ENCODE measurements around the gene ZNF764. TPM values are rescaled to one million over a fixed set of nuclear protein-coding genes. Genes with fewer than 3 reads are reported as not detected.

Gene ZNF764
- total and polyA plus RNA-seq, 4 donors, result 1.6 to 6.8 (median 4.2) TPM

- WGBS, result 17% methylated on average over 22 of the region's 22 CpGs
- H3K9ac ChIP-seq (ENCODE audit: low read depth in 1 of 2, low read length in 2 of 2), result peak overlapping the region; percentile 77 to 82
- peak; percentile 53 for DNase-seq (ENCODE audit: low spot score)
- H3K4me3 ChIP-seq (ENCODE audit: low read depth in 1 of 3, low read length in 3 of 3), result peak overlapping the region; percentile 70 to 81 (median 76)
- peaks cover 0 to 1% (median 0%) of the 10 kb centered on the region in 4 donors for H3K36me3 ChIP-seq (ENCODE audit: control insufficient read depth in 4 of 4, insufficient read depth in 3 of 4, low read depth in 1 of 4, low read length in 3 of 4)
- no peaks in the 10 kb centered on the region for H3K9me3 ChIP-seq (ENCODE audit: control insufficient read depth in 4 of 4, low read length in 3 of 4)
- H3K4me1 ChIP-seq (ENCODE audit: control insufficient read depth in 4 of 4, insufficient read depth in 4 of 4, low read length in 3 of 4), result peaks cover 3 to 20% (median 13%) of the 10 kb centered on the region in 4 donors
- TF ChIP-seq EGR1 (IDR thresholded peaks at IDR 0.05; ENCODE audit: low read depth in 2 of 2) (peak; percentile 28 to 47), JUND (IDR thresholded peaks at IDR 0.05) (no peak)
- TF ChIP-seq, protein P1, sequence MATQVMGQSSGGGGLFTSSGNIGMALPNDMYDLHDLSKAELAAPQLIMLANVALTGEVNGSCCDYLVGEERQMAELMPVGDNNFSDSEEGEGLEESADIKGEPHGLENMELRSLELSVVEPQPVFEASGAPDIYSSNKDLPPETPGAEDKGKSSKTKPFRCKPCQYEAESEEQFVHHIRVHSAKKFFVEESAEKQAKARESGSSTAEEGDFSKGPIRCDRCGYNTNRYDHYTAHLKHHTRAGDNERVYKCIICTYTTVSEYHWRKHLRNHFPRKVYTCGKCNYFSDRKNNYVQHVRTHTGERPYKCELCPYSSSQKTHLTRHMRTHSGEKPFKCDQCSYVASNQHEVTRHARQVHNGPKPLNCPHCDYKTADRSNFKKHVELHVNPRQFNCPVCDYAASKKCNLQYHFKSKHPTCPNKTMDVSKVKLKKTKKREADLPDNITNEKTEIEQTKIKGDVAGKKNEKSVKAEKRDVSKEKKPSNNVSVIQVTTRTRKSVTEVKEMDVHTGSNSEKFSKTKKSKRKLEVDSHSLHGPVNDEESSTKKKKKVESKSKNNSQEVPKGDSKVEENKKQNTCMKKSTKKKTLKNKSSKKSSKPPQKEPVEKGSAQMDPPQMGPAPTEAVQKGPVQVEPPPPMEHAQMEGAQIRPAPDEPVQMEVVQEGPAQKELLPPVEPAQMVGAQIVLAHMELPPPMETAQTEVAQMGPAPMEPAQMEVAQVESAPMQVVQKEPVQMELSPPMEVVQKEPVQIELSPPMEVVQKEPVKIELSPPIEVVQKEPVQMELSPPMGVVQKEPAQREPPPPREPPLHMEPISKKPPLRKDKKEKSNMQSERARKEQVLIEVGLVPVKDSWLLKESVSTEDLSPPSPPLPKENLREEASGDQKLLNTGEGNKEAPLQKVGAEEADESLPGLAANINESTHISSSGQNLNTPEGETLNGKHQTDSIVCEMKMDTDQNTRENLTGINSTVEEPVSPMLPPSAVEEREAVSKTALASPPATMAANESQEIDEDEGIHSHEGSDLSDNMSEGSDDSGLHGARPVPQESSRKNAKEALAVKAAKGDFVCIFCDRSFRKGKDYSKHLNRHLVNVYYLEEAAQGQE (IDR thresholded peaks at IDR 0.05), result peak; percentile 79
- H3K27me3 ChIP-seq (ENCODE audit: control insufficient read depth in 4 of 4, insufficient read depth in 4 of 4, low read length in 3 of 4), result no peaks in the 10 kb centered on the region
- peak overlapping the region; percentile 80 to 96 for H3K27ac ChIP-seq (ENCODE audit: low read depth in 1 of 2, low read length in 2 of 2)
Observed at GRCh38 chr16:30570636-30571444, 12.7 kb upstream of the ZNF764 start.

DNA sequence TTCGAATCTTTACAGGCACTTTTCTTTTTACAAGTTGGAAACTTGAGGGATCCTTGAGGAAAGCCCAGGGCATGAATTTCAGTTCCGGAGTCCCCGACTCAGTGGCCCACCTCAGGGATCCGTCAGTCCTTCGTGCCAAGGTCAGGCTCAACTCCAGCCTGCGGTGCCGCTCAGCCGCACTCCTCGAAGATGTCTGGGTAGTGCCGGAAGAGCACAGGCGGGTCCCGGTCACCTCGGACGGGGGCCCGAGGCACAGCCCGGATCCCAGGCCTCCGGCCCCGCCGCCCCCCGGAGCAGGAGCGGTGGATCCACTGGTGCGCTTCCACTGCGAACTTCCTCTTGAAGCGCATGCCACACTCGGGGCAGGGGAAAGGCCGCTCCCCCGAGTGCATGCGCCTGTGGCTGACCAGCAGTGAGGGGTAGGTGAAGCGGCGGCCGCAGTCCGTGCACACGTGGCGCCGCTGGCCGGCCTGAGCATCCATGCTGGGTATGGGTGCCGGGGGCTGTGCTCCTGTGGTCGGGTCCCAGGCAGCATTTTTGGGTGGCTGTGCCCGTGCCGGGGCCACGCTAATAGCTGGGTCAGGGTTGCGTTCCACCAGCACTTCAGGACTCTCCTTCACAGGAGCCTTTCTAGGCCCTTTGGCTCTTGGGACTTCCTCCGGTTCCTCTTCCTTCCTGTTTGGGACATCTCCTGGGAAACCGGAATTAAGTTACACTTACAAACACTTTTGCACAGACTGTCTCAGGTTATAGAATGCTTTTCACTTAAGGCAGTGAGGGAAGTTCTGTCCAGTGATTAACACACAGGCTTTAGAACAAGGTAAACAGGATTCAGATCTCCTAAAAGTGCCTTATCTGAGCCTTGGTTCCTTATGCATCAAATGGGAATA lies 11.8 kb upstream of the ZNF764 start:
- Histone ChIP-seq H3K27ac (ENCODE audit: low read depth in 1 of 2, low read length in 2 of 2) (peak overlapping the region in 1 of 2 donors; percentile 40), H3K4me1 (ENCODE audit: control insufficient read depth in 4 of 4, insufficient read depth in 4 of 4, low read length in 3 of 4) (peaks cover 3 to 20% (median 13%) of the 10 kb centered on the region in 4 donors), H3K9me3 (ENCODE audit: control insufficient read depth in 4 of 4, low read length in 3 of 4) (no peaks in the 10 kb centered on the region), H3K9ac (ENCODE audit: low read depth in 1 of 2, low read length in 2 of 2) (no peak overlapping the region), H3K4me3 (ENCODE audit: low read depth in 1 of 3, low read length in 3 of 3) (no peak overlapping the region), H3K36me3 (ENCODE audit: control insufficient read depth in 4 of 4, insufficient read depth in 3 of 4, low read depth in 1 of 4, low read length in 3 of 4) (peaks cover 0 to 1% (median 0%) of the 10 kb centered on the region in 4 donors), H3K27me3 (ENCODE audit: control insufficient read depth in 4 of 4, insufficient read depth in 4 of 4, low read length in 3 of 4) (no peaks in the 10 kb centered on the region)
- TF ChIP-seq HNF4G (IDR thresholded peaks at IDR 0.05), result no peak
- no peak for TF ChIP-seq JUND (IDR thresholded peaks at IDR 0.05)
- no peak for TF ChIP-seq MAX (IDR thresholded peaks at IDR 0.05)
- TF ChIP-seq EGR1 (IDR thresholded peaks at IDR 0.05; ENCODE audit: low read depth in 2 of 2), result no peak
- no peak for TF ChIP-seq YY1 (IDR thresholded peaks at IDR 0.05)
- TF ChIP-seq, protein P2, sequence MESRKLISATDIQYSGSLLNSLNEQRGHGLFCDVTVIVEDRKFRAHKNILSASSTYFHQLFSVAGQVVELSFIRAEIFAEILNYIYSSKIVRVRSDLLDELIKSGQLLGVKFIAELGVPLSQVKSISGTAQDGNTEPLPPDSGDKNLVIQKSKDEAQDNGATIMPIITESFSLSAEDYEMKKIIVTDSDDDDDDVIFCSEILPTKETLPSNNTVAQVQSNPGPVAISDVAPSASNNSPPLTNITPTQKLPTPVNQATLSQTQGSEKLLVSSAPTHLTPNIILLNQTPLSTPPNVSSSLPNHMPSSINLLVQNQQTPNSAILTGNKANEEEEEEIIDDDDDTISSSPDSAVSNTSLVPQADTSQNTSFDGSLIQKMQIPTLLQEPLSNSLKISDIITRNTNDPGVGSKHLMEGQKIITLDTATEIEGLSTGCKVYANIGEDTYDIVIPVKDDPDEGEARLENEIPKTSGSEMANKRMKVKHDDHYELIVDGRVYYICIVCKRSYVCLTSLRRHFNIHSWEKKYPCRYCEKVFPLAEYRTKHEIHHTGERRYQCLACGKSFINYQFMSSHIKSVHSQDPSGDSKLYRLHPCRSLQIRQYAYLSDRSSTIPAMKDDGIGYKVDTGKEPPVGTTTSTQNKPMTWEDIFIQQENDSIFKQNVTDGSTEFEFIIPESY (IDR thresholded peaks at IDR 0.05), result no peak
- no peak for TF ChIP-seq RXRA (IDR thresholded peaks at IDR 0.05)
- TF ChIP-seq FOXA1 (IDR thresholded peaks at IDR 0.05), result no peak
- TF ChIP-seq NR2F2 (IDR thresholded peaks at IDR 0.05), result no peak
- no peak for TF ChIP-seq HNF4A (conservative IDR thresholded peaks at IDR 0.05)
- TF ChIP-seq RAD21 (IDR thresholded peaks at IDR 0.05), result no peak
- TF ChIP-seq SP1 (IDR thresholded peaks at IDR 0.05), result no peak
- TF ChIP-seq TAF1 (conservative IDR thresholded peaks at IDR 0.05), result no peak
- no peak for TF ChIP-seq CTCF (IDR thresholded peaks at IDR 0.05; ENCODE audit: low read depth, low read length, missing input control)
- TF ChIP-seq, protein P3, sequence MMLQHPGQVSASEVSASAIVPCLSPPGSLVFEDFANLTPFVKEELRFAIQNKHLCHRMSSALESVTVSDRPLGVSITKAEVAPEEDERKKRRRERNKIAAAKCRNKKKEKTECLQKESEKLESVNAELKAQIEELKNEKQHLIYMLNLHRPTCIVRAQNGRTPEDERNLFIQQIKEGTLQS (IDR thresholded peaks at IDR 0.05), result no peak
- TF ChIP-seq, protein P1 (IDR thresholded peaks at IDR 0.05), result no peak
- no peak for TF ChIP-seq GABPA (IDR thresholded peaks at IDR 0.05 in 1 of 2, conservative IDR thresholded peaks at IDR 0.05 in 1 of 2)
- TF ChIP-seq FOXA2 (IDR thresholded peaks at IDR 0.05), result no peak
- DNase-seq (ENCODE audit: low spot score), result no peak
- 87% methylated on average over 44 of the region's 44 CpGs for WGBS
